Lower leg skin (tissue), 4 donors: ENCODE measurements around the gene SLC25A40. TPM values are rescaled to one million over a fixed set of nuclear protein-coding genes. Genes with fewer than 3 reads are reported as not detected.
"Not testable (repeated sequence)": the region's sequence is repeated elsewhere in the genome, so short reads cannot be mapped to it uniquely, and the experiment has no call there.

Experiments
- DNase-seq, 2 donors: peaks; one replicate each; pipeline ENCODE4 v3.0.0-alpha.2; 2019; ENCODE audit warnings: low spot score in 2 of 2
- H3K4me3 ChIP-seq: fragments of 200-600 bp; sonication (generic); 2 replicates; pipeline ENCODE4 v1.5.1; 2017; ENCODE audit warnings: mild to moderate bottlenecking, low read depth; ENCODE audit not compliant: poor library complexity, severe bottlenecking
- CTCF ChIP-seq, 3 donors: fragments of 450-650 bp; IDR thresholded peaks; one replicate each; pipeline ENCODE4 v1.5.1; 2016; ENCODE audit warnings: antibody characterized with exemption in 3 of 3, mild to moderate bottlenecking in 3 of 3, moderate library complexity in 2 of 3
- POLR2A ChIP-seq, 2 donors: fragments of 450-650 bp; IDR thresholded peaks; one replicate each; pipeline ENCODE4 v1.6.1; 2016 to 2017; ENCODE audit warnings: antibody characterized with exemption in 2 of 2, mild to moderate bottlenecking in 1 of 2, moderate library complexity in 1 of 2
- WGBS, 2 donors: methylation state at CpG; one replicate each; pipeline ENCODE4 v1.1.5; 2018; 5-methylcytosine and 5-hydroxymethylcytosine counted together
- intact Hi-C: fragments of 100-400 bp; cut with DNase I; formaldehyde crosslinking; loops from one replicate; pipeline ENCODE4 v1.15.0; 2023; ENCODE audit warnings: low total_unique reads
- total RNA-seq, 4 donors: library from RNA; depleted of rRNA; stranded (reverse); fragments of >200 nt; gene quantifications; one replicate each; pipeline ENCODE4 v1.1.0, GENCODE V29; 2016

Gene SLC25A40
- total RNA-seq, 4 donors from 2014 or later, result 13.6 to 37.2 (median 25.0) TPM

DNA sequence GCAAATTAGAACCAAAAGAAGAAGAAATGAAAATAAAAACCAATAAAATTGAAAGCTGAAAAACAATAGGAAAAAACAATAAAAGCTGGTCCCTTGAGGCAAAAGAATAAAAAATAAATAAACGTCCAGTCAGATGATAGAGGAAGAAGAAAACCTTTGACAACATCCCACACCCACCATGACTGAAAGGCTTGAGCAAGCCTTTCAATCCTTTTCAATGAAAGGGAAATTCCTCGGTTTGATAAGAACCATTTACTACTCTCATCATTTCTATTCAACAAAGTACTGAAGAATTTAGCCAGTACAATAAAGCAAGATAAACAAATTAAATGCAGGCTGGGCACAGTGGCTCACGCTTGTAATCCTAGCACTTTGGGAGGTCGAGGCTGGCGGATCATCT lies 3.8 kb downstream of the SLC25A40 start:
- no peak overlapping the region for H3K4me3 ChIP-seq
- intact Hi-C loops, result no loop called here
- TF ChIP-seq CTCF (IDR thresholded peaks at IDR 0.05) (no peak), POLR2A (IDR thresholded peaks at IDR 0.05) (no peak)
- WGBS, 2 donors, result 90 to 91% methylated on average over 5 of the region's 5 CpGs
- no peak for DNase-seq

- no peak for TF ChIP-seq POLR2A (IDR thresholded peaks at IDR 0.05)
- no peak overlapping the region for H3K4me3 ChIP-seq
- intact Hi-C loops, result no loop called here
- WGBS, 2 donors, result 100% methylated on average over 4 of the region's 4 CpGs
- no peak for DNase-seq
Observed at GRCh38 chr7:87870471-87870870, 5.7 kb downstream of the SLC25A40 start.

GRCh38 chr7:87866533-87866932 lies 9.6 kb downstream of the SLC25A40 start:
- WGBS, 2 donors, result 94 to 98% methylated on average over 6 of the region's 6 CpGs
- intact Hi-C loops, H3K4me3 ChIP-seq, DNase-seq: not testable (repeated sequence)

- TF ChIP-seq POLR2A (IDR thresholded peaks at IDR 0.05) (no peak), CTCF (IDR thresholded peaks at IDR 0.05) (no peak)
- WGBS, 2 donors, result 94 to 97% methylated on average over 2 of the region's 2 CpGs
- H3K4me3 ChIP-seq, result no peak overlapping the region
- DNase-seq, result no peak
- intact Hi-C loops, result no loop called here
Observed at GRCh38 chr7:87866089-87866488, 10.1 kb downstream of the SLC25A40 start.

- TF ChIP-seq CTCF (IDR thresholded peaks at IDR 0.05) (no peak), POLR2A (IDR thresholded peaks at IDR 0.05) (no peak)
- intact Hi-C loops, result no loop called here
- 92 to 94% methylated on average over 3 of the region's 3 CpGs for WGBS, 2 donors
- H3K4me3 ChIP-seq, result no peak overlapping the region
- DNase-seq, result no peak
Observed at GRCh38 chr7:87858417-87859100, 17.6 kb downstream of the SLC25A40 start.

DNA sequence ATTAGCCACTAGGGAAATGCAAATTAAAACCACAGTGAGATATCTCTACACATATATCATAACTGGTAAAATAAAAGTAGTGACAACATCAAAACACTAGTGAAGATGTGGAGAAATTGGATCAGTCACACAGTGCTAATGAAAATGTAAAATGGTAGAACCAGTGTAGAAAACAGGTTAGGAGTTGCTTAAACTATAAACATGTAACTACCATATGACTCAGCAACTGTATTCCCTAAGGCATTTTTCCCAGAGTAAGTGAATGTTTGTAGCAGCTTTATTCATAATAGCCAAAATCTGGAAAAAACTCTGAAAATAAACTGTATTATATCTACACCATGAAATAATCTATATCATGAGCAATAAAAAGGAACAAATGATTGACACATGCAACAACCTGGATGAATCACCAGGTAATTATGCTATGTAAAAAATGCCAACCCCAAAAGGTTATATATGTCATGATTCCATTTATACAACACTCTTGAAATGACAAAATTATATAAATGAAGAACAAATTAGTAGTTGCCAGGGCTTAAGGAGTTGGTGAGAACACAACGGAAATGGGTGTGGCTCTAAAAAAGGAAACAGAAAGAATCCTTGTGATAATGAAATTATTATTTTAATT lies 22.8 kb downstream of the SLC25A40 start:
- TF ChIP-seq CTCF (IDR thresholded peaks at IDR 0.05), result no peak
- TF ChIP-seq POLR2A (IDR thresholded peaks at IDR 0.05), result no peak
- no peak overlapping the region for H3K4me3 ChIP-seq
- DNase-seq, result no peak
- intact Hi-C loops, result no loop called here
- 68 to 78% methylated on average over 1 of the region's 1 CpG for WGBS, 2 donors

- TF ChIP-seq CTCF (IDR thresholded peaks at IDR 0.05) (no peak), POLR2A (IDR thresholded peaks at IDR 0.05) (no peak)
- intact Hi-C loops, result no loop called here
- H3K4me3 ChIP-seq, result no peak overlapping the region
- WGBS, 2 donors, result 92 to 96% methylated on average over 6 of the region's 6 CpGs
- DNase-seq, result no peak
Observed at GRCh38 chr7:87852306-87852705, 23.9 kb downstream of the SLC25A40 start.
